Gastrocnemius medialis (tissue), 4 donors: ENCODE measurements around the gene CTAG1B.
"Not testable (repeated sequence)": the region's sequence is repeated elsewhere in the genome, so short reads cannot be mapped to it uniquely, and the experiment has no call there.

ENCODE experiments used
- CTCF ChIP-seq, 5 experiments: fragments of 450-650 bp in 3 of 5; fragments of 200-600 bp in 2 of 5; sonication (generic) in 2 of 5; IDR thresholded peaks in 4 of 5; conservative IDR thresholded peaks in 1 of 5; 1 replicate in 4 of 5; 2 replicates in 1 of 5; pipeline ENCODE4 v1.5.1; 2016 to 2019; ENCODE audit warnings: antibody characterized with exemption in 5 of 5, mild to moderate bottlenecking in 3 of 5, moderate library complexity in 3 of 5
- POLR2A ChIP-seq, 2 donors: fragments of 450-650 bp; IDR thresholded peaks; one replicate each; pipeline ENCODE4 v1.6.1; 2017; ENCODE audit warnings: antibody characterized with exemption in 2 of 2, mild to moderate bottlenecking in 2 of 2, moderate library complexity in 2 of 2

GRCh38 chrX:154653413-154653812 lies 34.3 kb upstream of the CTAG1B start, which contains the start of gene CTAG2:
- TF ChIP-seq CTCF (IDR thresholded peaks at IDR 0.05 in 4 of 5, conservative IDR thresholded peaks at IDR 0.05 in 1 of 5); POLR2A (IDR thresholded peaks at IDR 0.05): not testable (repeated sequence)
